Fibroblast of upper back skin (primary cell): Measurements from ENCODE around the gene SLC10A3.
A peak's percentile ranks its signal among the peaks of the same experiment; 100 is the strongest.

Experiments
- DNase-seq: peaks from one replicate; pipeline ENCODE4 v3.0.0-alpha.2; 2013

The SLC10A3 gene, protein sequence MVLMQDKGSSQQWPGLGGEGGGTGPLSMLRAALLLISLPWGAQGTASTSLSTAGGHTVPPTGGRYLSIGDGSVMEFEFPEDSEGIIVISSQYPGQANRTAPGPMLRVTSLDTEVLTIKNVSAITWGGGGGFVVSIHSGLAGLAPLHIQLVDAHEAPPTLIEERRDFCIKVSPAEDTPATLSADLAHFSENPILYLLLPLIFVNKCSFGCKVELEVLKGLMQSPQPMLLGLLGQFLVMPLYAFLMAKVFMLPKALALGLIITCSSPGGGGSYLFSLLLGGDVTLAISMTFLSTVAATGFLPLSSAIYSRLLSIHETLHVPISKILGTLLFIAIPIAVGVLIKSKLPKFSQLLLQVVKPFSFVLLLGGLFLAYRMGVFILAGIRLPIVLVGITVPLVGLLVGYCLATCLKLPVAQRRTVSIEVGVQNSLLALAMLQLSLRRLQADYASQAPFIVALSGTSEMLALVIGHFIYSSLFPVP

GRCh38 chrX:154490414-154491083 lies at the start of gene SLC10A3:
SLC10A3 (minus strand) TSS chrX:154490629; CDS start chrX:154488940, 1,689 bp downstream.
- peak; percentile 92 for DNase-seq

DNA sequence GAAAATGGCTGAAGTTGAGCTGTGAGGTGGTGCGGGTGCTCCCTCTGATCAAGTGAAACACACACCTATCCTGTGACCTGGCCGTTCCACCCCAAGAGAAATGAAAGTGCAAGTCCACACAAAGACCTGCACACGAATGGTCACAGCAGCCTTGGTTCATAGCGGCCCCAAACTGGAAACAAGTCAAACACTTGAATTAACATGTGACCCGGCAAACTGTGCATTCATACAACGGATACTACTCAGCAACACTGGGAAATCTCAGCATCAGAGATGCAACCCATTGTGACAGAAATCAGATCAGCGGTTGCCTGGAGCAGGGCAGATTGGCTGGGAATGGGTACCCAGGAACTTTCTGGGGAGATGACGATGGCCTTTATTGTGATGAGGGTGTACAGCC lies 48.6 kb upstream of the SLC10A3 start:
- no peak for DNase-seq

GRCh38 chrX:154535892-154536291 lies 45.5 kb upstream of the SLC10A3 start:
- no peak for DNase-seq

GRCh38 chrX:154534526-154535322 lies 44.3 kb upstream of the SLC10A3 start:
- DNase-seq, result peak; percentile 77

GRCh38 chrX:154532690-154533089 lies 42.3 kb upstream of the SLC10A3 start:
- no peak for DNase-seq

DNA sequence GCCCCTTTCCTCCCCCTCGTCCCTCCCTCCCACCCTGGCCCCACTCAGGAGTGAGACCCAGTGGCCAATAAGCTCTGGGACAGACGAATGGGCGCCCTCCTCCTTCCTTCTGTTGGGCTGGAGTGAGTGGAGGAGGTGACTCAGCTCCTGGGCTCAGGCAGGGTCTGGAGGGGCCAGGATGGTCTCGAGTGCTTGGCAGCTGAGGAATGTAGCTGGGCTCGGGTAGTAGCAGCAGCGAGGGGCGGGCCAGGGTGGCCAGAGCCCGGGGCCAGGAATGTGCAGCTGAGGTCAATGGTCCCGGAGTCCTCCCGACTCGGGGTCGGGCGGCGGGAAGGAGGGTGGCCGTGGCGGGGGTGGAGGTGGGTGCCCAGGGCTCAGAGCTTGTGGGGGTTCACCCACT lies 41.2 kb upstream of the SLC10A3 start:
- peak; percentile 29 for DNase-seq

DNA sequence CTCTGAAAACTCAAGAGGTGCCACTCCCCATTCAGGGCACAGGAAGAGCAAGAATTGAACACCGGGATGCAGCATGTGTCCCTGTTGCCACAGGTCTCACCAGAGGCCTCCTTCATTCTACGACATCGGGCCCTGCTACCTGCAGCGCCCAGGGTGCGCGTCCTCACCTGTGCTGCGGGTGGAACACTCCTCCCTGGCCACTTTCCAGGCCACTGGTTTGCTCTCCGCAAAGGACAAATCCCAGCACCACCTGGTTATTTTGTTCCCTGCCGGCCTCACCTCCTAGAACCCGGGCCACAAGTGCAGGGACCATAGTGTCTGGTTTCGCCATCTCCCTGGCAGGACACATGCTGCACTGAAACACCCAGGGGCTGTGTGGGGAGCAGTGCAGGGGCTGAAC lies 39.9 kb upstream of the SLC10A3 start:
- DNase-seq, result no peak

GRCh38 chrX:154529206-154529612 lies 38.8 kb upstream of the SLC10A3 start:
- no peak for DNase-seq

DNA sequence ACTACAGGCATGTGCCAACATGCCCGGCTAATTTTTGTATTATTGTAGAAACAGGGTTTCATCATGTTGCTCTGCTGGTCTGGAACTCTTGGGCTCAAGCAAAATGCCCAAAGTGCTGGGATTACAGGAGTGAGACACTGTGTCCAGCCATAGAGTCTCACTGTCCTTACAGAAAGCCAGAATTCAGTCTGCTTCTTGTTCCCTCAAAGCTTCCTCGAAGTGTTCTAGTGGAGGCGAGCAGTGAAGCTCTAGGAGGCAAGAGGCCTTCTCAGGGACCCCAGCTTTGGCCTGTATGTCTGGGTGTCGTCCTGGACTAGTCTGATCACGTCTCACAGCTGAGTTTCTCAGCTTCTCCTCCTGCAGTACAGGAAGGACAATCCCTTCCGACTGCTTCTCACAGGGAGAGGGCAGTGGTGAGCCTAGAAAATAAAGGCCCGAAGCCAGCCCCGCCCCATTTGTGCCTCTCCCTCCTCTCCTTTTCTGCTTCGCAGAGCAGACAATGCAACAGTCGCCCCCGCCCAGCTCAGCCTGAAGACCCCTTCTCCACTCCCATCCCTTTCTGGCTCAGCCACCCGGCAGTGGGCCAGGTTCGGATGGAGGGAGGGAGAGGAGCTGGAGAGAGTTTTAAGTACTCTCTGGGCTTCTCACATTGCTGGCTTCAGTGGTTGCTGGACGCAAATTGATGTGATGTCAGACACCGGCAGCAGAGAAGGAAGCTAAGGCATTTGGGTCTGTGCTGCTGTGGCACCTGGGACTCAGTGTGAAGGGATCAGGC lies 36.7 kb upstream of the SLC10A3 start:
- DNase-seq, result peak; percentile 75

DNA sequence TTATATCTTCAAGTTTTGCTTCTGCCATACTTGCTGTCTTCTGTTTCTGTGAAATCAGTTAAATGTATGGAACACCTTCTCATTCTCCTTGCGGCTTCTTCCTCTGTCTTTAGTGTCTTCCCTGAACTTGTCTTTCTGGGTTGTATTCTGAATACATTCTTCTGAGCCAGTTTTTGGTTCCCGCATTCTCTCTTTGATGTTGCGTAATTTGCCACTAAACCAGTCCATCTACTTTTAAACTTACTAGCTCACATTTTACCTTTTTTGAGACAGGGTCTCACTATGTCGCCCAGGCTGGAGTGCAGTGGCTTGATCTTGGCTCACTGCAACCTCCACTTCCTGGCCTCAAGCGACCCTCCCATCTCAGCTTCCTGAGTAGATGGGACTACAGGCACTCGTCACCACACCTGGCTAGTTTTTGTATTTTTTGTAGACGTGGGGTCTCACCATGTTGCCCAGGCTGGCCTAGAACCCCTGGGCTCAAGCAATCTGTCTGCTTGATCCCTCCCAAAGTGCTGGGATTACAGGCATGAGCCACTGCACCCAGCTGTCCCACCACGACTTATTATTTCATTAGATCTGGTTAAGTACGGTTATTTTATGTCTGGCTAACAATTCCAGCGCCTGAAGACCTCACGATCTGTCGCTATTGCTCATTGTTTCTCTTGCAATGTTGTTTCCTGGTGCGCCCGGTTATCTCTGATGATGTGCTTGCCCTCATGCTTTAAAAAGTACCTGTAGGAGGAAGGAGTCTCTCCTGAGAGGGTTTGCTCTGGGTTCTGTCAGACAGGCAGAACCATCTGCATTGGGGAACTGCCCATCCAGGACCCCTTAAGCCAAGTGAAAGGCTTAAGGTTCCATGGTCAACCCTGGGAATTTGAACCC lies 35.4 kb upstream of the SLC10A3 start:
- DNase-seq, result no peak

GRCh38 chrX:154519389-154519788 lies 29.0 kb upstream of the SLC10A3 start:
- no peak for DNase-seq

DNA sequence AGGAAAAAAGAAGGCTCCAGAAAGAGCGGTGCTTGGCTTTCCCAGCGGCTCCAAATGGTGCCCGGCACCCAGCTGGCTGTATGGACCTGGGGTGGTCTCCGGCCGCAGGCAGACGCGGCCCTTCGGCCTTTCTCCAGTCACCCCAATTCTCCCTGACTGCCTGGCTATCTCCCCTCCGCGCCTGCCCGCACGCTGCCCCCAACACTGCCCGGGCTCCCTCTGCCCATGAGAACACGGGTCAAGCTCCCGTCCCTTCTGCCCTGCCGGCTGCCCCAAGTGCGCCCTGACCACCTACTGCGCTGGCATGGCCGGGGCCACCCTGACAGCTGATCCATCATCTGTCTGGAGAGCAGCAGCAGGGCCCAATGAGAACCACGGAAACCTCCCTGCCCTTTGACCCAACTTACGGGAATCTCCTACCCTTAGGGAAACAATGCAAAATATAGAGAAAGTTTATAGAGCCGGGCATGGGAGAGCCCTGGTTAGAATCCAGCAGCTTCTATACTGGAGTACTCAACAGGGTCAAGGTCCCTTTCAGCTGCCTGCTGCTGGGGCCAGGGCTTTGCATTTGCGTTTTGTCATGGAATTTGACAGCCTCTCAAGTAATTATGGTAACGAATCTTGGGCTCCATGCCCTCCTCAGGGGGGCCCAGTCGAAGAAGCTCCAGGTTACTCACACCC lies 26.8 kb upstream of the SLC10A3 start:
- DNase-seq, result no peak

DNA sequence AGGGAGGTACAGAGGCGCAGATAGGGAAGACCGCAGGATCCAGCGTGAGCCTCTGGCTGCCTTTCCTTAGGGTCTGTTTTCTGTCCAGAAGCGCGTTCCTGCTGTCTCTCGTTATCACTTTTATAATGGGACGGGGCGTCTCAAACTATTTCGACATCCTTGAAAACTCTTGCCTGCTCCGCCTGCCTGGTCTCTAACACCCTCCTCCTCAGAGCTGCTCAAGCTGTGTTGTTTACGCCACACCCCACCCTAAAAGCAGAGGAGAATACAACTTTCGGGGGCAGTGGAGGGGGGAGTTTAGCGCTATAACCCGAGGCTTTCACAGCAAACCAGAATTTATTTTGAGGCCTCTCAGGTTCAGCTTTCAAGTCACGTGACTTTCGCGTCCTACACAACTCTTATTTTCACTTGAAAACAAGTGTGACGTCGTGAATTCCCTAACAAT lies 26.2 kb upstream of the SLC10A3 start:
- peak; percentile 14 for DNase-seq

DNA sequence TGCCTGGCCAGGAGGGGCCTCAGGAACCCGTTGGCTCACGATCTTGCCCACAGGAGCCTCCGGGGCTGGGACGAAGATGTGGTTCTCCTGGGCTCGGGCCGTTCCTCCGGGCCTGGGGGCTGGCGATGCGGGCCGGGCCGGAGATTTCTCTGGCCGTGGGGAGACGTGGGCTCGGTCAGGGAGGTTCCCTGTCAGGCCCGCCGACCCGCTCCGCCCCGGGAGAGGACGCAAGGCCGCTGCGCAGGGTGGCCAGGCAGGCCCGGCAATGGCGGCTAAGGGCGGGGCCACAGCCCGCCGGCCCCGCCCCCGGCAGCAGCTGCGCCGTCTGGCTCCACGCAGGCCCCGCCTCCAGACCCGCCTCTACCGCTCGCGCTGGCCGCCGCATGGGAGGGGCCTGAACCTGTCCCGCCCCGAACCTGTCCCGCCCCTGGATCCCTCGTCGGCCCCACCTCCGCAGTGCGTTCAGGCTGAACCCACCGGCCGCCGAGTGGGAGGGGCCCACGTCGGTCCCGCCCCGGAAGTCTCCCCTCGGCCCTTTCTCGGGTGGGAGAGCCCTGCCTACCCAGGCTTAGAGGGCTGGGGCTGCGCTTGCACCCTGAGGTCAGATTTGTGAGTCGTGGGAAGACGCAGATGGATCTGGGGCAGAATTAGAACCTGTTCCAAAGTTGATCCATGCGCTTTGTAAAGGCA lies 25.7 kb upstream of the SLC10A3 start, which contains the start of gene FAM3A:
Gene FAM3A, minus strand, starts transcription at position 267 of the 690 bp plus-strand sequence. CDS start 460 bp downstream, outside the sequence.
- peak; percentile 87 for DNase-seq

- DNase-seq, result no peak
Measured at GRCh38 chrX:154515090-154515965, 24.9 kb upstream of the SLC10A3 start.

DNA sequence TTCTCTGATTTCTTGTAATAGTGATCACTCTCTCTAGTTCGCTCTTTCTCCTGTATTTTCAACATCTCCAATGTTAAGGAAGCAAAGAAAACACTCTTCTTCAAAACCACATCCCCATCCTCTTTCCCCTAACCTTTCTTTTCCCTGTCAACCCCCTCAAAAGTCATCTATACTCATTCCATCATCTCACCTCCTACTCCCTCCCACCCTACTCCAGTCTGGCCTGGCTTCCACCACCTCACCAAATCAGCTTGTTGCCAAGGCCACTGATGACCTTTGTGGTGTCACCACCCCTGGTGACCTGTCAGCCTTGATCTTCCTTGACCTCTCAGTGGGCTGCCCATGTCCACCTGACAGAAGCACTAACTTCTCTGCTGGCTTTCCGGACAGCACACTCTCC lies 23.3 kb upstream of the SLC10A3 start:
- DNase-seq, result no peak

GRCh38 chrX:154512879-154513553 lies 22.6 kb upstream of the SLC10A3 start:
- no peak for DNase-seq

DNA sequence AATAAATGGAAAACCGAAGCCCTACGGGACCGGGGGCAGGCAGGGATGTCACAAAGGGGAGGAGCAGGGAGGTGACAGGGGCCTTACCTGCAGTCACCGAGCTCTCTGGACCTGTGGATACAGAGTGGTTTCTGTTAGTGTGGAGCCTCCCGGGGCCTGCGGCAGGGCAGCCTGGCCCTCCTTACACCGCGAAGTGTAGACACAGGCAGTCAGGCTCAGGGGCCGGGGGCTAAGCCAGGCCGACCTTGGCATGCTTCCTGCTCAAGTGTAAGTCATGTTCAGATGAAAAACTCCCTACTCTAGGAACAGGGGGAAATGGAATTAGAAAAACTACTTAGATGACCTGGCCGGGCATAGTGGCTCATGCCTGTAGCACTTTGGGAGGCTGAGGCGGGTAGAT lies 21.3 kb upstream of the SLC10A3 start:
- no peak for DNase-seq
